SK-N-SH (cell line): ENCODE data around the gene ABCA4. TPM values are rescaled to one million over a fixed set of nuclear protein-coding genes. Genes with fewer than 3 reads are reported as not detected.
A peak's percentile ranks its signal among the peaks of the same experiment; 100 is the strongest.

Experiments
- CTCF ChIA-PET: fragments of 300-600, 350-600 bp; formaldehyde crosslinking; extraction: SDS; loops from one replicate; lab custom pipeline; 2021; lab: Yijun Ruan, JAX
- POLR2A ChIA-PET: fragments of 350-600 bp; sonication (Branson Sonifier 250); formaldehyde crosslinking; extraction: SDS; loops from one replicate; lab custom pipeline; 2020; ENCODE audit warnings: antibody characterized with exemption, inconsistent platforms; lab: Yijun Ruan, JAX
- DNase-seq: peaks from one replicate; pipeline ENCODE4 v3.0.0; 2012
- H2AFZ ChIP-seq: fragments of 200-600 bp; sonication (generic); 2 replicates; pipeline ENCODE4 v1.8.1; 2016; ENCODE audit warnings: antibody characterized with exemption, mild to moderate bottlenecking, low read depth
- H3F3A ChIP-seq: fragments of 200-600 bp; sonication (generic); replicated peaks from 2 replicates; pipeline ENCODE3; 2016; ENCODE audit warnings: antibody characterized with exemption, mild to moderate bottlenecking; ENCODE audit not compliant: insufficient read depth
- H3K27ac ChIP-seq, 2 experiments: fragments of 200-500 bp in 1 of 2; fragments of 200-600 bp in 1 of 2; sonication (Bioruptor generic) in 1 of 2; sonication (generic), shearing (Covaris generic) in 1 of 2; 2 replicates each; pipeline versions ENCODE4 v1.5.1 to v1.6.1; 2014 to 2016; ENCODE audit warnings: low read depth in 2 of 2, inconsistent platforms in 1 of 2, low read length in 1 of 2, mild to moderate bottlenecking in 1 of 2, mixed read lengths in 1 of 2
- H3K27me3 ChIP-seq: fragments of 200-600 bp; sonication (generic), shearing (Covaris generic); 2 replicates; pipeline ENCODE4 v1.6.1; 2016; ENCODE audit warnings: mixed run types; ENCODE audit not compliant: insufficient read depth
- H3K36me3 ChIP-seq, 2 experiments: fragments of 200-500 bp in 1 of 2; fragments of 200-600 bp in 1 of 2; sonication (Bioruptor generic) in 1 of 2; sonication (generic) in 1 of 2; replicated peaks in 1 of 2; 2 replicates each; pipeline versions ENCODE3 to v1.5.1; 2014 to 2016; ENCODE audit warnings: low read length in 1 of 2, mild to moderate bottlenecking in 1 of 2; ENCODE audit not compliant: insufficient read depth in 2 of 2, control insufficient read depth in 1 of 2
- H3K4me1 ChIP-seq, 2 experiments: fragments of 200-500 bp in 1 of 2; fragments of 200-600 bp in 1 of 2; sonication (Bioruptor generic) in 1 of 2; sonication (generic), shearing (Covaris generic) in 1 of 2; 2 replicates each; pipeline versions ENCODE4 v1.5.1 to v1.6.1; 2014 to 2016; ENCODE audit warnings: low read depth in 1 of 2, low read length in 1 of 2, mixed run types in 1 of 2; ENCODE audit not compliant: insufficient read depth in 2 of 2, control insufficient read depth in 1 of 2
- H3K4me2 ChIP-seq: fragments of 200-600 bp; sonication (generic), shearing (Covaris generic); 2 replicates; pipeline ENCODE4 v1.6.1; 2017; ENCODE audit warnings: mixed run types
- H3K4me3 ChIP-seq, 2 experiments: fragments of 200-500 bp in 1 of 2; fragments of 200-600 bp in 1 of 2; sonication (Bioruptor generic) in 1 of 2; sonication (generic), shearing (Covaris generic) in 1 of 2; 2 replicates each; pipeline versions ENCODE4 v1.5.1 to v1.8.1; 2014 to 2016; ENCODE audit warnings: low read depth in 2 of 2, inconsistent platforms in 1 of 2, low read length in 1 of 2, mild to moderate bottlenecking in 1 of 2, mixed read lengths in 1 of 2, moderate library complexity in 1 of 2
- H3K79me2 ChIP-seq: fragments of 200-600 bp; sonication (generic); 2 replicates; pipeline ENCODE4 v1.8.1; 2017; ENCODE audit warnings: mild to moderate bottlenecking; ENCODE audit not compliant: insufficient read depth
- H3K9ac ChIP-seq: fragments of 200-600 bp; sonication (generic); 2 replicates; pipeline ENCODE4 v1.6.1; 2017; ENCODE audit warnings: mixed run types
- H3K9me2 ChIP-seq: fragments of 200-600 bp; sonication (generic); 2 replicates; pipeline ENCODE4 v1.6.1; 2017; ENCODE audit warnings: mixed run types
- H3K9me3 ChIP-seq: fragments of 200-600 bp; sonication (generic); 2 replicates; pipeline ENCODE4 v1.6.1; 2017; ENCODE audit warnings: mixed run types, mild to moderate bottlenecking, moderate library complexity
- H4K20me1 ChIP-seq: fragments of 200-600 bp; sonication (generic); 2 replicates; pipeline ENCODE4 v1.6.1; 2017; ENCODE audit warnings: mild to moderate bottlenecking, mixed run types; ENCODE audit not compliant: insufficient read depth
- CHD2 ChIP-seq: fragments of 150-350 bp; IDR thresholded peaks from 2 replicates; pipeline ENCODE4 v1.6.1; 2018; ENCODE audit warnings: low read length; ENCODE audit not compliant: partially characterized antibody
- EP300 ChIP-seq, 2 experiments: IDR thresholded peaks; 2 replicates each; pipeline versions ENCODE4 v1.4.0 to v1.6.1; 2012; ENCODE audit warnings: borderline replicate concordance in 1 of 2, low read depth in 1 of 2, low read length in 1 of 2
- EZH2phosphoT487 ChIP-seq: fragments of 200-600 bp; sonication (generic); IDR thresholded peaks from 2 replicates; pipeline ENCODE4 v1.6.1; 2017; ENCODE audit warnings: low read depth, mixed run types, mild to moderate bottlenecking, antibody characterized with exemption, moderate library complexity, borderline replicate concordance
- FOSL2 ChIP-seq: IDR thresholded peaks from 2 replicates; pipeline ENCODE4 v1.4.0; 2012; ENCODE audit warnings: low read depth, mild to moderate bottlenecking, moderate library complexity, borderline replicate concordance
- FOXJ3 ChIP-seq: sonication (generic); formaldehyde crosslinking; IDR thresholded peaks from 2 replicates; pipeline ENCODE4 v1.5.1; 2020; ENCODE audit warnings: mild to moderate bottlenecking, missing genetic modification reagents
- FOXM1 ChIP-seq: IDR thresholded peaks from 2 replicates; pipeline ENCODE4 v1.4.0; 2012; ENCODE audit warnings: low read depth, mild to moderate bottlenecking
- GATA2 ChIP-seq: sonication (generic); formaldehyde crosslinking; IDR thresholded peaks from 2 replicates; pipeline ENCODE4 v1.5.0; 2020; ENCODE audit warnings: mild to moderate bottlenecking, missing genetic modification reagents
- IRF3 ChIP-seq: fragments of 150-350 bp; IDR thresholded peaks from 2 replicates; pipeline ENCODE4 v1.6.1; 2016; ENCODE audit warnings: mild to moderate bottlenecking, low read depth, low read length
- JUND ChIP-seq: IDR thresholded peaks from 2 replicates; pipeline ENCODE4 v1.4.0; 2012
- MAX ChIP-seq: IDR thresholded peaks from 2 replicates; pipeline ENCODE4 v1.4.0; 2012; ENCODE audit warnings: low read depth
- MXI1 ChIP-seq: IDR thresholded peaks from 2 replicates; pipeline ENCODE4 v1.6.1; 2012; ENCODE audit warnings: mild to moderate bottlenecking, low read depth, low read length, improper control_type of control experiment
- NRF1 ChIP-seq: IDR thresholded peaks from 2 replicates; pipeline ENCODE4 v1.6.1; 2012; ENCODE audit warnings: low read depth, mild to moderate bottlenecking, low read length
- PBX3 ChIP-seq: IDR thresholded peaks from 2 replicates; pipeline ENCODE4; 2012
- RAD21 ChIP-seq: IDR thresholded peaks from 2 replicates; pipeline ENCODE4 v1.6.1; 2012; ENCODE audit warnings: mild to moderate bottlenecking, low read length
- TCF12 ChIP-seq: IDR thresholded peaks from 2 replicates; pipeline ENCODE4 v1.4.0; 2012
- USF2 ChIP-seq: fragments of 150-350 bp; IDR thresholded peaks from 2 replicates; pipeline ENCODE4 v1.6.1; 2017; ENCODE audit warnings: antibody characterized with exemption, low read length, low read depth, borderline replicate concordance
- YY1 ChIP-seq: IDR thresholded peaks from 2 replicates; pipeline ENCODE4 v1.4.0; 2012; ENCODE audit warnings: low read depth, mild to moderate bottlenecking
- ZBTB33 ChIP-seq: IDR thresholded peaks from 2 replicates; pipeline ENCODE4 v1.4.0; 2012; ENCODE audit warnings: low read depth, borderline replicate concordance
- WGBS: methylation state at CpG from one replicate; pipeline ENCODE4 v1.1.6; 2017; ENCODE audit warnings: low lambda C conversion rate; 5-methylcytosine and 5-hydroxymethylcytosine counted together
- polyA plus RNA-seq, 3 experiments: library from polyadenylated mRNA; depleted of rRNA; stranded (reverse); fragments of >200 nt; gene quantifications; 2 replicates each; pipeline ENCODE4 v1.2.3, GENCODE V29; 2012

The ABCA4 gene
- polyA plus RNA-seq, 1 of the 3 experiments (the other 2 are of a cell fraction), result 0.03 TPM

- no peak overlapping the region for H2AFZ ChIP-seq
- peaks cover 10 to 35% of the 10 kb centered on the region in 2 experiments; a peak in 3 of 4 replicates for H3K4me1 ChIP-seq
- CTCF ChIA-PET, result interaction anchor here (0.8 to 6.0 kb wide), 7 partner anchors 10 to 263 kb away, joined by 3 to 37 read pairs (median 7); no protein-coding TSS in a partner anchor
Measured at GRCh38 chr1:94072840-94073522, 48.0 kb downstream of the ABCA4 start.

GRCh38 chr1:94071976-94072375 is 49.0 kb downstream of the ABCA4 start:
- ChIA-PET CTCF (interaction anchor here (0.7 to 6.0 kb wide), 8 partner anchors 9 to 263 kb away, joined by 3 to 72 read pairs (median 15); no protein-coding TSS in a partner anchor), POLR2A (interaction anchor here (0.5 kb wide), 1 partner anchor 32 kb away, joined by 3 read pairs; no protein-coding TSS in a partner anchor)
- no peaks in the 10 kb centered on the region for H3K9me3 ChIP-seq
- no peaks in the 10 kb centered on the region for H4K20me1 ChIP-seq
- no peaks in the 10 kb centered on the region for H3K27me3 ChIP-seq
- WGBS, result 74% methylated on average over 2 of the region's 2 CpGs
- TF ChIP-seq MAX, result no peak
- TF ChIP-seq MXI1, result no peak
- TF ChIP-seq FOXM1, result no peak
- no peak for TF ChIP-seq GATA2 (CRISPR knock-in tag)
- TF ChIP-seq JUND, result no peak
- no peak for TF ChIP-seq PBX3
- TF ChIP-seq USF2, result no peak
- TF ChIP-seq EZH2phosphoT487, result no peak
- TF ChIP-seq FOSL2, result no peak
- no peak for TF ChIP-seq FOXJ3 (CRISPR knock-in tag)
- TF ChIP-seq NRF1, result no peak
- no peaks in the 10 kb centered on the region for H3K79me2 ChIP-seq
- H3K27ac ChIP-seq, result peak overlapping the region in 1 of 2 experiments; percentile 4; a peak in 1 of 4 replicates
- H2AFZ ChIP-seq, result no peak overlapping the region
- H3K4me2 ChIP-seq, result no peak overlapping the region
- DNase-seq, result no peak
- no peak overlapping the region for H3K9ac ChIP-seq
- H3F3A ChIP-seq, result no peaks in the 10 kb centered on the region
- peaks cover 14 to 35% of the 10 kb centered on the region in 2 experiments; a peak in 3 of 4 replicates for H3K4me1 ChIP-seq
- no peaks in the 10 kb centered on the region for H3K9me2 ChIP-seq
- no peak overlapping the region for H3K4me3 ChIP-seq
- no peaks in the 10 kb centered on the region for H3K36me3 ChIP-seq

More at GRCh38 chr1:94072840-94073522, 48.0 kb downstream of the ABCA4 start:
- DNase-seq, result no peak
- H3K9me2 ChIP-seq, result no peaks in the 10 kb centered on the region
- no peaks in the 10 kb centered on the region for H3F3A ChIP-seq
- H4K20me1 ChIP-seq, result no peaks in the 10 kb centered on the region
- no peak overlapping the region for H3K4me2 ChIP-seq
- H3K27ac ChIP-seq, result no peak overlapping the region; a peak in 1 of 4 replicates
- no peaks in the 10 kb centered on the region for H3K27me3 ChIP-seq
- TF ChIP-seq YY1, result no peak
- no peak for TF ChIP-seq EZH2phosphoT487
- TF ChIP-seq EP300 (IDR thresholded peaks at IDR 0.05; ENCODE audit: borderline replicate concordance in 1 of 2, low read depth in 1 of 2, low read length in 1 of 2), result no peak
- no peak for TF ChIP-seq FOXJ3 (CRISPR knock-in tag)
- no peak for TF ChIP-seq CHD2
- no peak for TF ChIP-seq RAD21
- no peak for TF ChIP-seq NRF1
- TF ChIP-seq FOSL2, result no peak
- no peak for TF ChIP-seq IRF3
- no peak for TF ChIP-seq ZBTB33
- TF ChIP-seq TCF12, result no peak
- 98% methylated on average over 7 of the region's 7 CpGs for WGBS
- no peaks in the 10 kb centered on the region for H3K9me3 ChIP-seq
- POLR2A ChIA-PET, result no interaction called here
- H3K36me3 ChIP-seq, result no peaks in the 10 kb centered on the region
- H3K9ac ChIP-seq, result no peak overlapping the region
- H3K4me3 ChIP-seq, result no peak overlapping the region
- H3K79me2 ChIP-seq, result no peaks in the 10 kb centered on the region
